HG03460 (cell line): ENCODE measurements around the gene PTH2.

Experiments
- ATAC-seq: cut with Tn5 transposase; IDR thresholded peaks from one replicate; pipeline ENCODE4 v1.9.1; 2021; ENCODE audit not compliant: unreplicated experiment

PTH2 gene

GRCh38 chr19:49432141-49433073 lies 9.2 kb upstream of the PTH2 start:
- no peak for ATAC-seq

- ATAC-seq: no peak
These were observed 8.1 kb upstream of the PTH2 start for GRCh38 chr19:49431330-49431749.

- ATAC-seq: no peak
These were observed 7.6 kb upstream of the PTH2 start for GRCh38 chr19:49430678-49431329.

GRCh38 chr19:49430172-49430677 lies 7.0 kb upstream of the PTH2 start:
- ATAC-seq: no peak

- no peak for ATAC-seq
These were observed 5.6 kb upstream of the PTH2 start for GRCh38 chr19:49428547-49429451.

GRCh38 chr19:49427855-49428546 lies 4.8 kb upstream of the PTH2 start:
- ATAC-seq: no peak

- no peak for ATAC-seq
These were observed 4.1 kb upstream of the PTH2 start for GRCh38 chr19:49427339-49427738.

GRCh38 chr19:49425922-49426592 lies 2.8 kb upstream of the PTH2 start:
- no peak for ATAC-seq

- ATAC-seq: no peak
These were observed 1.9 kb upstream of the PTH2 start, which contains the start of gene GFY for GRCh38 chr19:49425178-49425577. GFY (plus strand) TSS chr19:49425388; CDS start chr19:49426431, 1,043 bp downstream.

- no peak for ATAC-seq
These were observed 703 bp upstream of the PTH2 start for GRCh38 chr19:49423985-49424303.

GRCh38 chr19:49422407-49423070 lies 702 bp downstream of the PTH2 start:
- ATAC-seq: no peak

GRCh38 chr19:49421878-49422202 lies 1.4 kb downstream of the PTH2 start:
- ATAC-seq: no peak

- no peak for ATAC-seq
These were observed 2.0 kb downstream of the PTH2 start for GRCh38 chr19:49421039-49421877.

- no peak for ATAC-seq
These were observed 3.0 kb downstream of the PTH2 start for GRCh38 chr19:49420227-49420626.

GRCh38 chr19:49419173-49419572 lies 4.1 kb downstream of the PTH2 start:
- ATAC-seq: no peak

GRCh38 chr19:49418511-49418910 lies 4.7 kb downstream of the PTH2 start:
- no peak for ATAC-seq

GRCh38 chr19:49417088-49417487 lies 6.2 kb downstream of the PTH2 start:
- ATAC-seq: no peak

- ATAC-seq: no peak
These were observed 7.4 kb downstream of the PTH2 start for GRCh38 chr19:49415810-49416200.
